Stimulated activated CD8-positive, alpha-beta memory T cell treated with anti-CD3 and anti-CD28 coated beads, Interleukin-15, amount 100 ng/mL, for 48 hours (primary cell): ENCODE measurements around the gene CDS2.
"Not testable (repeated sequence)": the region's sequence is repeated elsewhere in the genome, so short reads cannot be mapped to it uniquely, and the experiment has no call there.

ENCODE experiments used
- DNase-seq, 2 donors: peaks; one replicate each; pipeline ENCODE4 v3.0.0-alpha.2; 2020; ENCODE audit warnings: low read depth in 2 of 2

CDS2 gene

DNA sequence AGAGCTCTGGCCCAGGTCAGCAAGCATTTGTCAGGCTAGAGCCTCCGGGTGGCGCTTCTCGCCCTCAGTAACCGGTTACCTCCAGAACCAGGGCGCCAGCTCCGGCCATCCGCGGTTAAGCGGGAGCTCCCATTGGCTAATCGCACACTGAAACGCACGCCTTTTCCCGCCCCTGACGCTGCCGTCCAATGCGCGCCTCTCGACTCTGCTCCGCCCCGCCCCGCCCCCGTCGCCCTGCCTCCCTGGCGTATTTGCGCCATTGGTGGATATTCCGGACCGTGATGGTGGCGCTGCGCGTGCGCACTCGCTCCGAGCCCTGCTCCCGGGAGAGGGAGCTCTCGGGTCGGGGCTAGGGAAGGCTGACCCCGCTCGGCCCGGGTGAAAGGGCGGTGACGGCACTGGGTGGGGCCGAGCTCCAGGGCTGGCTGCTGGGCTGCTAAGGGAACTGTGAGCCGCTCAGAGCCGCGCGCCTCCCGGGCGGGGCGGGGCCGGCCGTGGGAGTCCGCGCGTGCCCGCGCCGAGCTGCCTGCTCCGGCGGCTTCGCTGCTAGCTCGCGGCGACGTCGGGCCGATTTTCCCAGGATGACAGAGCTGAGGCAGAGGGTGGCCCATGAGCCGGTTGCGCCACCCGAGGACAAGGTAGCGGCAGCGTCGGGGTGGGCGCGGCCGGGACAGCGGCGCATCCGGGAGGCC lies at the start of gene CDS2:
Gene CDS2 (plus strand): TSS at position 497 of the 692 bp plus-strand sequence. CDS start 85 bp downstream, at position 582.
- DNase-seq, result peak; percentile 100

DNA sequence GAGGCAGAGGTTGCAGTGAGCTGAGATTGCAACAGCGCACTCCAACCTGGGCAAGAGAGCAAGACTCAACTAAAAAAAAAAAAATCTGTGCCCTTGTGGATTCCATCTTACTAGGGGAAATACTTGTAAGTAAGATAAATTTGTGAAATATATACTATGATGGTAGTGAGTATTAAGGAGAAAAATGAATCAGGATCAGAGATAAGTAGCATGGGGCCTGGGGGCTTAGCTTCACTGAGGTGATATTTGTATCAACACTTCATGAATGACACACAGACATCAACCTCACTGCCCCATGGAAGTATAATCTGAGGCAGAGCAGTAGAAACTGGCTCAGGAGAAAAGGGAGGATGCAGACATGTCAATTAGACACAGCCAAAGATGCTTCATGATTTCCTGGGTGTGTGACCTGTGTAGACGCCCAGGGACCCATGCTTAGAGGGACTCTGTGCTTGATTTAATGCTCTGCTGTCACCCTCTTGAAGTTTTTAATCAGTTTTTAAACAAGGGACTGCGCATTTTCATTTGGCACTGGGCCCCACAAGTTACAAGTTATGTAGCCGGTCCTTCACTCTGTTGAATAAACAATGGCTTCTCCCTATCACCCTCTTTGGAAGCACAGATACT lies 48.9 kb upstream of the CDS2 start:
- no peak for DNase-seq

DNA sequence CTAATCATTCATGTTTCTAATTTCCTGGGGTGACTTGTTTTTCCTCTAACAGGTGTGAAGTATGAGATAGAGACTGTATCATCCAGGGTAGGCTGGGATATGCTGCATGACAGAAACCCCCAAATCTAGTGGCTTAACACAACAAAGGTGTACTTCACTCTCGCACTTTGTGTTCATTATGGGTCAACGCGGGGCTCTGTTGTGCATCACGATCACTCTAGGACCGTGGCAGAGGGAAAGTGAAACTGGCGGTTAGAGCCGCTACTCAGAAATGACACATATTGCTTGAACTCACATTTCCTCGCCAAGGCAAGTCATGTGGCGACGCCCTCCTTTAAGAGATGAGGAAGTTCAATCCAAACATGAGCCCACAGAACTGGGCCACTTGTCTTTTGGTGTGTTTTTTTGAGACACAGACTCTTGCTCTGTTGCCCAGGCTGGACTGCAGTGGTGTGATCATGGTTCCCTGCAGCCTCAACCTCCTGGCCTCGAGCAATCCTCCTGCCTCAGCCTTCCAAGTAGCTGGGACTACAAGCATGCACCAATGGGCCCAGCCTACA lies 48.3 kb upstream of the CDS2 start:
- DNase-seq, result peak; percentile 56 to 80

DNA sequence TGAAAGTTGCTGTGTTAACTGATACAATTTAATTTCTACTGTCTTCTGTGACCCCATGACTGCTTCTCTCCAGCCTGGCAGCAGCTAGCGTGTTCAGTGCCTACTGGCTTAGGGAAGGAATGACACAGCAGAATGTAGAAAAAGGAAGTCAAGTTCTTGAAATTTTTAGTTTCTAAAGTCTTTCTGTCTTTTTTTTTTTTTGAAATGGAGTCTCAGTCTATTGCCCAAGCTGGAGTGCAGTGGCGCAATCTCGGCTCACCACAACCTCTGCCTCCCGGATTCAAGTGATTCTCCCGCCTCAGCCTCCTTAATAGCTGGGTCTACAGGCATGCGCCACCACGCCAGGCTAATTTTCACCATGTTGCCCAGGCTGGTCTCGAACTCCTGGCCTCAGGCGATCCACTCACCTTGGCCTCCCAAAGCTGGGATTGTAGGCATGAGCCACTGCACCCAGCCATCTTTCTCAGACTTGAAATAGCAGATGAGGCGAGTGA lies 46.4 kb upstream of the CDS2 start:
- no peak for DNase-seq

DNA sequence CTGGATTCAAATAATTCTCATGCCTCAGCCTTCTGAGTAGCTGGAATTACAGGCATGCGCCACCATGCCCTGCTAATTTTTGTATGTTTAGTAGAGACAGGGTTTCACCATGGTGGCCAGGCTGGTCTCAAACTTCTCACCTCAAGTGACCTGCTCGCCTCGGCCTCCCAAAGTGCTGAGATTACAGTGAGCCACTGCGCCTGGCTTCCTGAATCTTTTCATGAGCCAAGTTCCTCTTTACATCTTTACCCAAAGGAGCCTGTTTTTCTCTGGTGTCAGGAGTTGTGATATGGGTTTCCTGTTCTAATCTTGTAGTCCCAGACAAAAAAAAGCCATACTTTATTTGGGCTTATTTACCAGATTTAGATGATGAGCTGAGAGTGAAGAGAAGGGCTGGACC lies 41.4 kb upstream of the CDS2 start:
- DNase-seq, result no peak

DNA sequence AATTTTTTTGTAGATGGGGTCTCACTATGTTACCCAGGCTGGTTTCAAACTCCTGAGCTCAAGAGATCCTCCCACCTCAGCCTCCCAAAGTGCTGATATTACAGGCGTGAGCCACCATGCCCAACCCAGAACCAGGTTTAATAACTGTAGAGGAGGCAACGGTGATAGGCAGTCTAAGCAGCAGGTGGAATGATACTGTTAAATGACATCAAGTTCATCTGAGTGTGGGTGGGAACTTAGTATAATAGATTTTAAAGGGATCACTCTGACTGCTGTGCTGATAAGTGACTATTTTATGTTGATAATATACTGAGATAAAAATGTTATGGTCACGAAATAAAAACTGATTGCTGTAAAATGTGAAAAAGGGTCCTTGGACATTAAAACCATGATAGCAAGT lies 38.1 kb upstream of the CDS2 start:
- no peak for DNase-seq

DNA sequence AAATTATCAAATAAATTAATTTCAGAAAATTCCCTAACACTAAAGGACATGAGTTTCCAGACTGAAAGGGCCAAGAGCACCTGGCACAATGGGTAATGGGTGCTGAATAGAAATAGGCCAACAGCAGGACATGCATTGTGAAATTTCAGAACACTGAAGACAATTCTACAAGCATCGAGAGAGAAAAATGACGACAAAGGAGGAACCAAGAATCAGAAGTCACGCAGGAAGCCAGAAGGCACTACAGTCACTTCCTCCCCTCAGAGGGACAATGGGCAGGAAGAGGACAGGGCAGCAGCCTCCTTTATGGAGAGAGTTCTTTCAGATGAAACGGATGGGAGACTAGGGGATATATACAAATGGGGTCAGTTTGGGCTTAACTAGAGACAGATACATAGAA lies 36.6 kb upstream of the CDS2 start:
- no peak for DNase-seq

DNA sequence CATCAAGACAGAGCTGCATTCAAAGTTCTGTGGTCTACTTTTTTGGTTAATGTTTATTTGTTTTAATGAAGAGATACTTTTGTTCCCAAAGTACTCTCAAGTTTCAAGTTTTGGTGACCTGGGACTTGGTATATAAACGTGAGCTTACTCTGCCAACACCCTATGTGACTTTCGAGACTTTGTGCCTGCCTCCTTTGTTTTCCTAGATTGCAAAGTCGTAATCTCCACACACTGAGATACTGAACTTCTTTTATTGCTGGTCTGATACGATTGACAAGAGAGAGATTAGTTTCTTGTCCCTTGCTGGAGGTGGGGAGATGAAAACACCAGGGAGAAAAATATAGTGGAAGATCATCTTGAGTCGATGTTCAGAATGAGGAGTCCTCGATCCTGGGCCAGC lies 34.9 kb upstream of the CDS2 start:
- DNase-seq, result no peak

DNA sequence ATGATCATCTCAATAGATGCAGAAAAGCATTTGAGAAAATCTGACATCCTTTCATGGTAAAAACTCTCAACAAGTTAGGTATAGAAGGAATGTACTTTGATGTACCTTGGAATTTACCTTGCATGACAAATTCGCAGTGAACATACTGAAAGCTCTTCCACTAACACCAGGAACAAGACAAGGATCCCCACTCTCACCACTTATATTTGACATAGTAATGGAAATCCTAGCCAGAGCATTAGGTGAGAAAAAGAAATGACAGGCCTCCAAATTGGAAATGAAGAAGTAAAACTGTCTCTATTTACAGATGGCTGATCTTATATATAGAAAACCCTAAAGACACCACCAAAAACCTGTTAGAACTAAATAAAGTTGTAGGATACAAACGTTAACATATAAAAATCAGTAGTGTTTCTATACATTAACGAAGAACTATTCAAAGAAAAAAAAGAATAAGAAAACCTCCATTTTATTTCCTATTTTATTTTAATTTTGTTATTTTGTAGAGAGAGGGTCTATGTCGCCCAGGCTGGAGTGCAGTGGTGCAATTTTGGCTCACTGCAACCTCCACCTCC lies 34.0 kb upstream of the CDS2 start:
- DNase-seq, result no peak

DNA sequence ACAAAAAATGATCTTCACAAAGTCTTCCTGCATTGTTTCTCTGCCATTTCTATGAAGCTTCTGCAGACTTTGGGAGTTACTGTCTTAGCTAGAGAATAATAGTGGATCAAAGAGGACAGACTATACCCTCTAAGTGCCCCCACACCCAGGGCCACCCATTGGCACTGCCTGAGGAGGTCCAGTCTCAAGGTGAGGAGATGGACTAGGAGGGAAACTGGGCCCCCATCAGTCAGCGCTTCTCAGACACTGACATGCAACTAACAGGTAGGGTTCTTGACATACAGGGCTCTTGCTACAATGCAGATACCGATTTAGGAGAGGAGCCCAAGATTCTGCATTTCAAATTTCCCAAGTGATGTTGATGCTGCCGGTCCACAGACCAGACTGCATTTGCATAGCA lies 31.4 kb upstream of the CDS2 start:
- DNase-seq, result no peak

DNA sequence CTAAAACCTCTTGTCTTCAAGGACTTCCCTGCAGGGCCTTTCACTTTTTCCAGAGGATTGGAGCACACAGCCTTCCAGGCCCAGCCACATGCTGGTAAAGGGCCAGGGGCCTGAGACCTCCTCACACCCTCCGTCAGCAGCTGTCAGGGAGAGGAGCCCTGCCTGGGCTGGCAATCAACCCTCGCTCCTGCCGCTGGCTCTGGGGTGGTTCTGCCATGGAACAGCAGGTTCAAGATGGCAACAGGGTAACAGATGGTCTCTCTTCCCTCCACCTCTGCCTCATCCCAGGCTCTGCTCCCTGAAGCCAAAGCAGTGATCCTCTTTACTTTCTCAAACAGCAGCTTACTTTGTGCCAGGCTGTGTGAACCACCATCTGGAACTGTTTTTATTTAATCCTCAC lies 30.9 kb upstream of the CDS2 start:
- DNase-seq, result no peak

DNA sequence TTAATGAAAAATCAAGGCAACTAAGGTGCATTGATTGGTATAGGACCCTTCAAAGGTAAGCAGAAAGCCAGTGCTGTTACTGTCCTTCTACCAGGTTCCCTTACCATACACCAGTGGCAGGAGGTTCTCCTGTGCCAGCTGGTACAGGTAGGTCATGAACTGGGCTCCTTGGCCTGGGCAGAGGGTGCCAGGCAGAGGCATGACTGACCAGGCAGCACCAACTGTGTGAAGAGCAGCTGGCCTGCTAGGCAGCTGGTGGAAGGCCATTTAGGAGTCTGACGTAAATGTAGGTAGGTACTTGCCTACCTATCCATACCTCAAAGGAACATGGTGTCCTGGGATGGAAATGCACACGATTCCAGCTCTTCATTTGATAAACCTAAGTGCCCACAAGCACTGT lies 30.3 kb upstream of the CDS2 start:
- no peak for DNase-seq

DNA sequence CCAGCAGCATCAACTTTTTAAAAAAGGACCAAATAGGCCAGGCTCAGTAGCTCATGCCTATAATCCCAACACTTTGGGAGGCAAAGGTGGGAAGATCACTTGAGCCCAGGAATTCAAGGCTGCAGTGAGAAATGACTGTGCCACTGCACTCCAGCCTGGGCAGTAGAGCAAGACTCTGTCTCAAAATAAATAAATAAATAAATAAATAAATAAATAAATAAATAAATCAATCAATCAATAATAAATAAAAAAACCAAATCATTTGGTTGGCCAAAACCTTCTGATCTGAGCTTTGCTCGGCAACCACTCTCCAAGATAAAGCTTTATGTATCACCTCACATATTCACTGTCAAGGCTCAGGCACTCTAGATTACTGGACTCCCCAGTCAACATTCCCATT lies 27.8 kb upstream of the CDS2 start:
- not testable (repeated sequence) for DNase-seq

DNA sequence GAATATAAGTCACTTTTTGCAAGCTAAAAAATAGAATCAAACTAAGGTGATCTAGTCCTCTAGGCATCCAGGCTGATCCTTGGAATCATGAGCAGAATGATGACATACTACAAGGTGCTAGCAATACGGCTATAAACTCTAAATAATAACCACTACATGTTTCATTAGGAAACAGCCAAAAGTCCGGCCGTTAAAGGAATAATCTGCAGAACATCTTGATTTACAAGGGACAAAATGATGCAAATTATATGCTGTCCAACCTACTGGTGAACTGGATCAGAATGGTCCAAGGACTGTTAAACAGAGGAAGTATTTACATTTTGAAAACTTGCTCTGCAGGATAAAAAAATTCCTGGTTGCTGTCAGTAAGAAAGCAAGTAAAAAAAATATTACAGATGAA lies 26.9 kb upstream of the CDS2 start:
- DNase-seq, result not testable (repeated sequence)

DNA sequence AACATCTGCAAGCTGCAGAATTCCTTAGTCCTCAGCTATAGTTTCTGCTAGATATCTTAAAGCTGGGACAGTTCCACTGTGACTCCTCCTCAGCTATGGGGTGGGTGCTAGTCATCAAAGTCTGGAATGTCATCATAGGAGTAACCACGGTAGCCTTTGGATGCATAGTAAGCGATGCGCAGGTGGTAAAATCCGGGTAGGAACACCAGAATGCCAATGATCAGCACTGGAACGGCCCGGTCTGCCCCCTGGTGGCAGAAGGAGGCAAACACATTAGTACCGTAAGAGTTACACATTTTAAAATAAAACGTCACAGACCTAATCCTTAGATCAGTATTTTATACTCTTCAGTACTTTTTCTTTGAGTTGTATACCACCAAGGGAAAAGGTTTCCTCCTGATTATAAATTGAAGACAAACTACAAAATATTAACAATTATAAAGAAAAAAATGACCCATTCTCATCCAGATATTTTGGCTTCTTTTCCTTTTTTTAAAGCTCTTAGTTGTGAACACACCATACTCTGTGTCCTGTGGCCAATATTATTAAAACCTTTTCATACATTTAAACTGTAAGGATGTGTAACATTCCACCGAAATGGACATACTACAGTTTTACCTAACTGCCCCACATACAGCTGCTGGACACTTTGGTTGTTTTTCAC lies 26.0 kb upstream of the CDS2 start:
- DNase-seq, result peak in 1 of 2 donors; percentile 50

DNA sequence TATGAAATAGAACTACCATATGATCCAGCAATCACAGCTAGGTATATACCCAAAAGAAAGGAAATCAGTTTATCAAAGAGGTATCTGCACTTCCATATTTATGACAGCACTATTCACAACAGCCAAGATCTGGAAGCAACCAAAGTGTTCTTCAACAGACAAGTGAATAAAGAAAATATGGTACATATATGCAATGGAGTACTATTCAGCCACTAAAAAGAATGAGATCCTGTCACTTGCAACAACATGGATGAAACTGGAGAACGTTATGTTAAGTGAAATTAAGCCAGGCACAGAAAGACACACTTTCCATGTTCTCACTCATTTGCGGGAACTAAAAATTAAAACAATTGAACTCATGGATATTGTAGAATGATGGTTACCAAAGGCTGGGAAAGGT lies 22.3 kb upstream of the CDS2 start:
- no peak for DNase-seq

DNA sequence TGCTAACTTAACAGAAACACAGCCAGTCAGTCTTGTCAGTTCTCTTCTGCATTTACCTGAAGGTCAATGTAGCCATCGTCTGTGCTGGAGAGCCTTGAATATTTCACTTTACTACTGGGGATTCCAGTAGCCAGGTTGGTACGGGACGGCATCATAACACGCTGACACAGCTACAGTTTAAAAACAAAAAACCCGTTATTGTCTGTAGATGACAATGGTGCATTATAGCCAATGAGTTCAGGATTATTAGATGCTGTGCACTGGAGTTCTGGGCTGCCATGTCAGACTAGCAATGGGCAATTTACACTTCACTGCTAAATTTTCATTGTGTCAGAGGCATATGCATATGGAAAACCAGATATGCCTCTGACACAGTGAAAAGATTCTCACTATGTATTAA lies 17.5 kb upstream of the CDS2 start:
- no peak for DNase-seq

DNA sequence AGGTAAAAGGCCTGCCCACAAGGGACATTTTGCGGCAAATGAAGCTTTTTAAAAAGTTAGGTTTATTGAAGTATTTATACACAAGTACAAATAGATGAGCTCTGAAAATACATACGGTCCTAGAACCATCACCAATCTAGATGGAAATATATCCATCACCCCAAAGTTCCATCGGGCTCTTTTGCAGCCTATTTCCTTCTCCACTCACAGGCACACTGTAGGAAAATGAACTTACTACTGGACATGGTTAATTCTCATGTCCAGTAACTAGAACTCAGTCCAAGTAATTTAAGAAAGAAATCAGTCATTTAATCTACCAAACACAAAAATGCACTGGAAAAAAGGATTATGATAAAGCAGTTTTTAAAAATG lies 13.2 kb upstream of the CDS2 start:
- DNase-seq, result no peak

DNA sequence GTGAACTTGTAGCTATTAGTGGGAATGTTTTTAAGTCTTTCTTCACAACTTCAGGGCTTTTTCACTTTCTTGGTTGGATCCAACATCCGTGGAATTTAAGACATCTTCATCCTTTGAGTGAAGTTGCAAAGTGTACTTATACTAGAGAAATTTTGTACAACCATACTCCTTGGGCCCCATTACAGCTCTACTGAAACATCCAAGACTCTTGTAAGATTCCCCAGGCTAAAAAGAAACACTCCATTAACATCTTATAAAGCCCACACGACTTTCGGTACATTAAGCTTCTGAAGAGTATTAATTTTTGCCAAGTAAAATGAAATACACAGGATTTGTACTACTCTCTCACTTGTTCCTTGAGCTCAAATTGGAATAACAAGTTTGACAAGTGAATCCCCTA lies 12.4 kb upstream of the CDS2 start:
- DNase-seq, result no peak

DNA sequence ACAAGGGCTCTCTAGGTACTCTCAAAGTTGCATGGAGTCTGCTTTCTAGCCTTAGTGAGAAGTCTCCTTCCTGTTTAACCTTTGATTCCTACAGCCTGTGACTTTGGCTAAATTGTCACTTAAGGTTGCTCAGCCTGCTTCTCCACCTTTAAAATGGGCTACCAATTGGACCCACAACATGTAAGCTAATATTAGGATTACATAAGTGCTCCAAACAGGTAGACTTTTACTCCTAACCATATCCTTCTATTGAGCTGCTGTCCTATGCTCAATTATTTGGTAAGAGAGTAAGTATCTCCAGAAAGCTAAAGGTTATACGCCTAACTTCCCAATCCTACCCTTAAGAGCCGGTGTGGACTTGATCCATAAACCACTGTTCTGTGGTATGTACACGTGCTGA lies 9.9 kb upstream of the CDS2 start:
- no peak for DNase-seq

DNA sequence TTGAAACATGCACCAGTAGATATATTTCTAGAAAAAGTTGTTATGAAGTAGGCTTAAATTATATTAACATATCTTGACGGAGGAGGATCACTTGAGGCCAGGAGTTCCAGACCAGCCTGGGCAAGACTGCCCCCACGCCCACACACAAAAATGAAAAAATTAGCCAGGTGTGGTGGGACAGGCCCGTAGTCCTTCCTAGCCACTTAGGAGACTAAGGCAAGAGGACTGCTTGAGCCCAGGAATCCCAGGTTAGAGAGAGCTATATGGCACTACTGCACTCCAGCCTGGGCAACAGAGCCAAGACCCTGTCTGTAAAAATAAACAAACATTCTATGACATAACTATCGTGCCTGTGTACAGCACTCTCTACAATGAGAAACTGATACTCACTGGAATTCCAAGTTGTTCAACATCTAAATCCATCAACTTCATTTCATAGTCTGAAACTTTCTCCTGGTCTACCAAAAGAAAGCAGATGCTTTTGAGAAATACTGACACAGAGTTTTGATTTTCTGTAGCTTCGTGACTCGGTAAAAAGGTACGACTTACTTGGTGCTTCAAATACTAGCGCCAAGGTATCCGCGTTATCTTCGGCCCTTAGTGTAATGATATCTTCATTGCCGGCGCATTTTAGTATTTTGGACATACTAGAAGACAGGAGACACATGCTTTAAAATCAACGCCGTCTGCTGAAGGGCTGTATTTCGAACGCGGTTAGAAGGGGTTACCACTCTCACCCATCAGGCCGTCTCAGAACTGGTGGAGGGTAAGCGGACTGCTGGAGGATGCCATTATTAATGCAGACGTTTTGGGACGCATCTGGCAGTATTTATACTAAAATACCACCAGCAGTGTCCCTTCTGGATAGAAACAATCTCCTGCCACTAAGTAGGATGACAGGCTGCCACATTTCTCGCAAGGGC lies 8.3 kb upstream of the CDS2 start:
- DNase-seq, result no peak

DNA sequence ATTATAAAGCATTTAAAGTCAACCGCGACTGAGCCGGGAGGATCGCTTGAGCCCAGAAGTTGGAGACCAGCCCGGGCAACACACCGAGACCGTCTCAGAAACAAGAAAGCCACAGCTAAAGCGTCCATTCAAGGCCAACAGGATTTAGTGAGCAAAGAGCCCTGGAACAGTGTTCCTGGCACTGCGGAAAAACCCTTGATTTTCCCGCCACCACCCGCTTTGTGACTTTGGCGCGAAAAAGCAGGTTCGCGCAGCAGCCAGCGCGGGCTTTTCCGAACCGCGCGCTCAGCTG lies 7.7 kb upstream of the CDS2 start:
- no peak for DNase-seq
